OCI-LY7 (cell line): ENCODE measurements around the gene TAS2R39. TPM values are rescaled to one million over a fixed set of nuclear protein-coding genes. Genes with fewer than 3 reads are reported as not detected.

Source experiments
- BruUV-seq: library from RNA; stranded (reverse); fragments of 400-500 nt; replicated peaks from 2 replicates; lab custom pipeline; 2021; lab: Mats Ljungman, UMichigan
- CTCF ChIA-PET: fragments of 300-600 bp; sonication (Branson Sonifier 250); formaldehyde crosslinking; loops from one replicate; lab custom pipeline; 2022; ENCODE audit warnings: antibody characterized with exemption; ENCODE audit not compliant: unreplicated experiment; lab: Charles Lee
- POLR2A ChIA-PET: fragments of 300-600 bp; sonication (Branson Sonifier 250); formaldehyde crosslinking; loops from one replicate; lab custom pipeline; 2022; ENCODE audit warnings: antibody characterized with exemption; lab: Charles Lee
- DNase-seq: peaks from one replicate; pipeline ENCODE4 v3.0.0-alpha.2; 2015; ENCODE audit warnings: low spot score
- H2AFZ ChIP-seq: fragments of 200-600 bp; sonication (generic), shearing (Covaris generic); 2 replicates; pipeline ENCODE4 v1.6.1; 2014; ENCODE audit warnings: mild to moderate bottlenecking, antibody characterized with exemption, low read length, moderate library complexity
- H3K27ac ChIP-seq: fragments of 200-600 bp; sonication (generic); 2 replicates; pipeline ENCODE4 v1.5.1; 2014; ENCODE audit warnings: mixed run types, low read depth, mild to moderate bottlenecking, moderate library complexity, low read length, inconsistent platforms; ENCODE audit not compliant: poor library complexity, severe bottlenecking
- H3K36me3 ChIP-seq: fragments of 200-600 bp; sonication (generic); 2 replicates; pipeline ENCODE4 v1.6.1; 2014; ENCODE audit warnings: mild to moderate bottlenecking, antibody characterized with exemption, low read length, moderate library complexity, mixed read lengths; ENCODE audit not compliant: insufficient read depth
- H3K4me1 ChIP-seq: fragments of 200-600 bp; sonication (generic); 2 replicates; pipeline ENCODE4 v1.5.1; 2014; ENCODE audit warnings: mild to moderate bottlenecking, low read length; ENCODE audit not compliant: insufficient read depth, poor library complexity, severe bottlenecking
- H3K4me2 ChIP-seq: fragments of 200-600 bp; sonication (generic); 2 replicates; pipeline ENCODE4 v1.6.1; 2014; ENCODE audit warnings: mild to moderate bottlenecking, low read length
- H3K4me3 ChIP-seq: fragments of 200-600 bp; sonication (generic); 2 replicates; pipeline ENCODE4 v1.5.1; 2014; ENCODE audit warnings: mild to moderate bottlenecking, low read depth, low read length; ENCODE audit not compliant: poor library complexity, severe bottlenecking
- H3K79me2 ChIP-seq: fragments of 200-600 bp; sonication (generic); 2 replicates; pipeline ENCODE4 v1.6.1; 2016; ENCODE audit warnings: low read depth, mild to moderate bottlenecking, low read length, moderate library complexity, mixed read lengths; ENCODE audit not compliant: insufficient read depth
- H3K9me2 ChIP-seq: fragments of 200-600 bp; sonication (generic); 2 replicates; pipeline ENCODE4 v1.6.1; 2016; ENCODE audit warnings: mild to moderate bottlenecking, low read length, mixed read lengths; ENCODE audit not compliant: insufficient read depth
- H3K9me3 ChIP-seq: fragments of 200-600 bp; sonication (generic); 2 replicates; pipeline ENCODE4 v1.6.1; 2014; ENCODE audit warnings: mild to moderate bottlenecking, mixed run types, low read length, mixed read lengths
- H4K20me1 ChIP-seq: fragments of 200-600 bp; sonication (generic); 2 replicates; pipeline ENCODE4 v1.6.1; 2014; ENCODE audit warnings: mild to moderate bottlenecking, antibody characterized with exemption, low read length, moderate library complexity, mixed read lengths; ENCODE audit not compliant: insufficient read depth
- CTCF ChIP-seq: fragments of 200-600 bp; sonication (generic); conservative IDR thresholded peaks from 2 replicates; pipeline ENCODE4 v1.5.1; 2014; ENCODE audit warnings: mild to moderate bottlenecking, antibody characterized with exemption, low read length, moderate library complexity, mixed read lengths
- EZH2phosphoT487 ChIP-seq: fragments of 200-600 bp; sonication (generic); IDR thresholded peaks from 2 replicates; pipeline ENCODE4 v1.6.1; 2018; ENCODE audit warnings: low read depth, borderline replicate concordance, mild to moderate bottlenecking, mixed run types, antibody characterized with exemption, low read length, moderate library complexity, mixed read lengths
- intact Hi-C: fragments of 100-400 bp; cut with micrococcal nuclease; formaldehyde crosslinking; loops from one replicate; pipeline ENCODE4 v1.10.0; 2022; ENCODE audit not compliant: unreplicated experiment
- total RNA-seq, 2 experiments: library from RNA; depleted of rRNA in 1 of 2; stranded (reverse); fragments of >200 nt in 1 of 2; shearing (Covaris generic) in 1 of 2; gene quantifications; 2 replicates each; pipeline ENCODE4 v1.2.3, GENCODE V29; 2014 to 2022

The TAS2R39 gene
- total RNA-seq, 2 experiments from 2014 or later = not detected

GRCh38 chr7:143181349-143181748 lies 1.9 kb upstream of the TAS2R39 start:
- ChIA-PET CTCF (interaction anchor here (0.6 kb wide), 1 partner anchor 173 kb away, joined by 3 read pairs; no protein-coding TSS in a partner anchor), POLR2A (no interaction called here)
- TF ChIP-seq CTCF = no peak
- TF ChIP-seq EZH2phosphoT487 = no peak
- DNase-seq = no peak
- no peak overlapping the region for H3K4me3 ChIP-seq
- no peak overlapping the region for H3K27ac ChIP-seq
- intact Hi-C loops = no loop called here
- H3K4me2 ChIP-seq = no peak overlapping the region
- no peaks in the 10 kb centered on the region for H4K20me1 ChIP-seq
- H3K4me1 ChIP-seq = no peaks in the 10 kb centered on the region
- no peaks in the 10 kb centered on the region for H3K36me3 ChIP-seq
- no peaks in the 10 kb centered on the region for H3K9me2 ChIP-seq
- H2AFZ ChIP-seq = no peak overlapping the region
- peaks cover 15% of the 10 kb centered on the region for H3K9me3 ChIP-seq
- no peaks in the 10 kb centered on the region for H3K79me2 ChIP-seq
- BruUV-seq = no TSS peak

DNA sequence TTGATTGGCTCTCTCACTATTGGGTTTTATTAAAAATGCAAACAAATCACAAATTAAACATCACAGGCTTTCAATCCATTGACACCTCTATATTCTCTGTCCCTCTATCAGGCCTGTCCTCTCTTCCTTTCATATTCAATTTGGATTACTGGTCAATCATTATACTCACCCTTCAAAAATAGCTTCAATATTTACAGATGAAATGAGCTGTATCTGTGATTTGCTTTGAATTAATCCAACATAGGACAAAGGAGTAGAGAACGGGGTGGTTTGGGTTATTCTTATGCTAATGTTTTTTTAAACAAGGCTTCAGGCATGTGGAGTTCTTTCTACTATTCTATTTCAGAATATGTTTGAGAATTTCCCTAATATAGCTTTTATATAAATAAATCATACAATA lies 2.3 kb downstream of the TAS2R39 start:
- Histone ChIP-seq H3K4me2 (no peak overlapping the region), H3K9me2 (no peaks in the 10 kb centered on the region), H4K20me1 (no peaks in the 10 kb centered on the region), H3K79me2 (no peaks in the 10 kb centered on the region), H3K4me3 (no peak overlapping the region), H3K4me1 (no peaks in the 10 kb centered on the region), H3K36me3 (no peaks in the 10 kb centered on the region), H2AFZ (no peak overlapping the region), H3K27ac (no peak overlapping the region), H3K9me3 (no peaks in the 10 kb centered on the region)
- intact Hi-C loops = no loop called here
- DNase-seq = no peak
- POLR2A ChIA-PET = no interaction called here
- CTCF ChIA-PET = no interaction called here
- no peak for TF ChIP-seq CTCF
- TF ChIP-seq EZH2phosphoT487 = no peak
- BruUV-seq = no TSS peak

- TF ChIP-seq EZH2phosphoT487 (no peak), CTCF (no peak)
- Histone ChIP-seq H3K27ac (no peak overlapping the region), H3K4me1 (no peaks in the 10 kb centered on the region), H3K9me3 (no peaks in the 10 kb centered on the region), H3K9me2 (no peaks in the 10 kb centered on the region), H3K79me2 (no peaks in the 10 kb centered on the region), H3K4me3 (no peak overlapping the region), H3K4me2 (no peak overlapping the region), H3K36me3 (no peaks in the 10 kb centered on the region), H4K20me1 (no peaks in the 10 kb centered on the region), H2AFZ (no peak overlapping the region)
- no TSS peak for BruUV-seq
- CTCF ChIA-PET = interaction anchor here (0.6 kb wide), 1 partner anchor 145 kb away, joined by 4 read pairs; no protein-coding TSS in a partner anchor
- DNase-seq = no peak
- intact Hi-C loops = no loop called here
- POLR2A ChIA-PET = interaction anchor here (0.6 kb wide), 1 partner anchor 117 kb away, joined by 3 read pairs; no protein-coding TSS in a partner anchor
These were observed 5.8 kb downstream of the TAS2R39 start for GRCh38 chr7:143188994-143189393.
